IPS-NIHi7 (cell line): ENCODE measurements around the gene OSBPL10.

ENCODE experiments used
- DNase-seq: peaks from one replicate; pipeline ENCODE4 v3.0.0; 2012; ENCODE audit warnings: mixed read lengths; ENCODE audit errors: extremely low spot score

Gene OSBPL10

DNA sequence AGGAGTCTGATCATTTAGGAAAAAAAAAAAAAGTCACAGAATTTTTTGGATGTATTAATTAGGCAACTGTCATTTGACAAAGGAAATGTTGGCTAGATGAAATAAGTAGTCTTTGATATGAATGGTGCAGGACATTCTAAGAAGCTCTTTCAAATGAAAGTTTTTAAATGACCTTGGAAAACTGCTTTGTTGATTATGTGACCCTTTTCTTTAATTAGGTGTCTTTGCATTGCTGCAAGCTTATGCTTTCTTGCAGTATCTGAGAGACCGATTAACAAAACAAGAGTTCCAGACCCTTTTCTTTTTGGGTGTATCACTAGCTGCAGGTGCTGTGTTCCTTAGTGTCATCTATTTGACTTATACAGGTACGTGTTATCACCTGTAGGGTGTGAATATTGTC is 364.4 kb downstream of the OSBPL10 start:
- DNase-seq = no peak

DNA sequence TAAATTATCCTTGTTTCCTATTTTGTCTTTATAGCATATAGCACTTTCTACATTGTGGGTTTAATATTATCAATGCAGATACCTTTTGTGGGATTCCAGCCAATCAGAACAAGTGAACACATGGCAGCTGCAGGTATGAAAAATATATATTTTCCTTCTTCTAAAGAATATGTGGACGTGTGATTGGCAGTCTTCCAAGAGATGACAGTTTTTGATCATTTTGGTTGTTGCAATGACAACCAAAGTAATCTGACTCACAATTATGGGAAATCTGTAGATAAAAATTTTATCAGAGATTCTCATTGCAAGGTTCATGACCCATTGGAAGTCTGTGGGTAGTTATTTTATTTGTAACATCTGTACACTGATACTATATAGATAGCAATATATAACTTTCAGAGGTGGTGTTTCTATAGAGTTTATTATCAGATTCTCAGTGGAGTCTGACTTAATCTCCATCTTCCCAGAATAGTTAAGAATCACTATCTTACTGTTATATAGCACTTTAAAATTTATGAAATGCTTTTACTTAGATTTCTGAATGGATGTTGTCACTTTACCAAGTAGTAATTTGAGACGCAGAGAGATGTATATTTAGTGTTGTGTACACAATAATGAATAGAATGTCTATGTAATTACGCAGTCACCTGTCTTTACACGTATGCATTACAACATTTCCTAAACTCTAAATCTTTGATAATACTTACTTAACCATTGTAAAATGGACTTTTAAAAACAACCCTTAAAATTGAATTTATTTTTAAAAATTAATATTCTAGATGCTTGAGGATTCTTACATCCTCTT is 365.8 kb downstream of the OSBPL10 start:
- DNase-seq = no peak

DNA sequence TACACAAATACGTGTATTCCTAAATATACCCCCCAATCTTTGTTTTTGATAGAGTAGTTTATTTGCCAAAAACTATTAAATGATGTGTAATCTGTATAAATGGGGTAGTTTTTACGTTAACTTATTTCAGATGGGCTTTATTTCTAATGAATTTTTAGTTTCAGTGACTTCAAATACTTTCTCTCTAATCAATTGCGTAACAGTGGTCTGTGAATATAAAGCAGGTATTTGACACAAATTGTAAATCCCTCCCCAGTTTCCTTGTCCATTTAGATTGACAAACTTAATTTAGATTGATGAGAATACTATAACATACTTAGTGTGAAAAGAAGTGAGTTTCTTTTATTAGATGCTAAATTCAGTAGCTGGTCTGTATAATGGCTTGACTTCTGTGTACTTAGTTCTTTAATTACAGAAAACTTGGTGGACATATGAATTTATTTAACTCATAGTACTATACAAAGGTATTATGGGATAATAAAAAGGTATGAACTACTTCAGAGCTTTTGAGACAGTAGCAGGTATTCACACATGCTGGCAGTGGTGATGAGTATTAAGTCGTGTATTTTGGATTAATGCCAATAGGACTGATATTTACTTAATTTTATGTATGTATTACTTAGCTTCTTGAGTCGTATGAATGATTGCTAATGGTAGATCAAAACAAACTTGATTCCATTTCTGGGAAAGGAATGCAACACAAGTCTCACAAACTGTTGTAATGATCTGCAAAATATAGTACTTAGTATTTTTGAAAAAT is 366.7 kb downstream of the OSBPL10 start:
- no peak for DNase-seq

DNA sequence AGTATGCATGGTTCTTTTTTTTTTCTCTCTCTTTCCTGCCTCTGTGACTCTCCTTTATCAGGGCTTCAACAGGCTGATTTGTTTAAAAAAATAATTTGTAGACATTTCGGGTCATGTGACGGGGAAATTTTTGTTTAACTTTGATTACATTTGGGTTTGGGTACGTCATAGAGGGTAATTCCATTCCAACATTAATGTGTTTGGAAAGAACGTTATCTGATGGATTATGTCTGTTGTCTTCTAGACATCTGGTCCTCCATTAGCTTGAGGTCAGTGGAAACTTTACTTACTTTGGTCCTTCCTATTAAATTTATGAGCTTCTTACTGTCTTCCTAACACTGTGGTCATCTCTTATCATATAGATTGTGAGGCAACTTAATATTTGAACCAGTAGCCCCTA is 367.4 kb downstream of the OSBPL10 start:
- no peak for DNase-seq

DNA sequence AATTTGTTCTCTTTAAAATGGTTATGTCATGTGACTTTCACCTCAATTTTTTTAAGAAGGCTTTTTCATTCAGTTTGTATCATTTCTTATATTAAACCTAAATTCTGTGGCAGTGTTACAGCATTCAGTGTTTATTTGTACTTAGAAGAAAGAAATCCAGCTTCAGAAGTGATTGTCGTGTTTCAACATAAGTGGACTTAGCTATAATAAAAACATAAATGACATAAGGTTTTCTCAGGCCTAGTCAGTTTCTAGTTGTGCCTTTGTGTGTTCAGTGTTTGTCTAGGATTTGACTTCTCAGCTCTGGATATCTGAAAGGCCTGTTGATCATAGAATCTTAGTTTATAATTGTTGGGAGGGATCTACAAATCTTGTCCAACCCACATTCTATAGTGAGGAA is 367.9 kb downstream of the OSBPL10 start:
- no peak for DNase-seq
